Karpas-422 (cell line): ENCODE data around the gene SLC17A6. TPM values are rescaled to one million over a fixed set of nuclear protein-coding genes. Genes with fewer than 3 reads are reported as not detected.

Source experiments
- DNase-seq: peaks from one replicate; pipeline ENCODE4 v3.0.0-alpha.2; 2015
- H2AFZ ChIP-seq: fragments of 200-600 bp; sonication (generic); 2 replicates; pipeline ENCODE4 v1.6.1; 2014; ENCODE audit warnings: antibody characterized with exemption, low read length, mixed read lengths
- H3K27ac ChIP-seq: fragments of 200-600 bp; sonication (generic); 2 replicates; pipeline ENCODE4 v1.5.1; 2014; ENCODE audit warnings: mild to moderate bottlenecking, low read length, moderate library complexity
- H3K27me3 ChIP-seq: fragments of 200-600 bp; sonication (generic); 2 replicates; pipeline ENCODE4 v1.6.1; 2014; ENCODE audit warnings: low read length, mixed read lengths
- H3K36me3 ChIP-seq: fragments of 200-600 bp; sonication (generic); 2 replicates; pipeline ENCODE4 v1.6.1; 2014; ENCODE audit warnings: low read length, mixed read lengths; ENCODE audit not compliant: insufficient read depth
- H3K4me1 ChIP-seq: fragments of 200-600 bp; sonication (generic); 2 replicates; pipeline ENCODE4 v1.6.1; 2014; ENCODE audit warnings: mild to moderate bottlenecking, low read length, mixed read lengths
- H3K4me2 ChIP-seq: fragments of 200-600 bp; sonication (generic); 2 replicates; pipeline ENCODE4 v1.6.1; 2014; ENCODE audit warnings: low read length, low read depth, mild to moderate bottlenecking; ENCODE audit not compliant: poor library complexity, severe bottlenecking
- H3K4me3 ChIP-seq: fragments of 200-600 bp; sonication (generic); 2 replicates; pipeline ENCODE4 v1.5.1; 2014; ENCODE audit warnings: mild to moderate bottlenecking, antibody characterized with exemption, low read length, mixed read lengths
- H3K79me2 ChIP-seq: fragments of 200-600 bp; sonication (generic); 2 replicates; pipeline ENCODE4 v1.6.1; 2014; ENCODE audit warnings: mild to moderate bottlenecking, low read length, mixed read lengths
- H3K9ac ChIP-seq: fragments of 200-600 bp; sonication (generic); 2 replicates; pipeline ENCODE4 v1.6.0; 2014; ENCODE audit warnings: low read length
- H3K9me2 ChIP-seq: fragments of 200-600 bp; sonication (generic), shearing (Covaris generic); replicated peaks from 2 replicates; pipeline ENCODE4 v1.6.0; 2014; ENCODE audit warnings: mild to moderate bottlenecking, low read length, moderate library complexity; ENCODE audit not compliant: insufficient read depth
- H3K9me3 ChIP-seq: fragments of 300-700, 200-600 bp; sonication (generic); 2 replicates; pipeline ENCODE4 v1.6.1; 2014; ENCODE audit warnings: low read length, mixed read lengths
- H4K20me1 ChIP-seq: fragments of 200-600 bp; sonication (generic); 2 replicates; pipeline ENCODE4 v1.6.1; 2014; ENCODE audit warnings: mild to moderate bottlenecking, antibody characterized with exemption, low read length, low read depth; ENCODE audit not compliant: insufficient read depth
- total RNA-seq: library from RNA; depleted of rRNA; stranded (reverse); fragments of >200 nt; shearing (Covaris generic); gene quantifications from 2 replicates; pipeline ENCODE4 v1.2.3, GENCODE V29; 2014; ENCODE audit warnings: low replicate concordance

SLC17A6 gene
- total RNA-seq, 1 experiment from 2014 or later, result not detected

- Histone ChIP-seq H3K27ac (no peak overlapping the region), H3K4me2 (no peak overlapping the region), H3K9me3 (no peaks in the 10 kb centered on the region), H2AFZ (no peak overlapping the region), H3K4me3 (no peak overlapping the region), H3K79me2 (no peaks in the 10 kb centered on the region), H3K9me2 (no peaks in the 10 kb centered on the region), H3K9ac (no peak overlapping the region), H3K4me1 (no peaks in the 10 kb centered on the region), H3K36me3 (no peaks in the 10 kb centered on the region), H4K20me1 (no peaks in the 10 kb centered on the region), H3K27me3 (no peaks in the 10 kb centered on the region)
- DNase-seq, result no peak
Measured at GRCh38 chr11:22349491-22349890, 11.3 kb downstream of the SLC17A6 start.

GRCh38 chr11:22359295-22359694 lies 21.1 kb downstream of the SLC17A6 start:
- Histone ChIP-seq H2AFZ (no peak overlapping the region), H3K36me3 (no peaks in the 10 kb centered on the region), H3K4me2 (no peak overlapping the region), H3K9me3 (no peaks in the 10 kb centered on the region), H3K27ac (no peak overlapping the region), H3K9me2 (no peaks in the 10 kb centered on the region), H3K79me2 (no peaks in the 10 kb centered on the region), H3K4me1 (no peaks in the 10 kb centered on the region), H3K4me3 (no peak overlapping the region), H3K27me3 (0 out of 2 replicates have a peak, but pooled peaks cover 4% of the 10 kb centered on the region), H3K9ac (no peak overlapping the region), H4K20me1 (no peaks in the 10 kb centered on the region)
- no peak for DNase-seq

GRCh38 chr11:22371160-22371559 lies 33.0 kb downstream of the SLC17A6 start:
- Histone ChIP-seq H3K79me2 (no peaks in the 10 kb centered on the region), H3K27me3 (no peaks in the 10 kb centered on the region), H4K20me1 (no peaks in the 10 kb centered on the region), H3K4me3 (no peak overlapping the region), H3K9me2 (no peaks in the 10 kb centered on the region), H3K27ac (no peak overlapping the region), H2AFZ (no peak overlapping the region), H3K9me3 (no peaks in the 10 kb centered on the region), H3K36me3 (no peaks in the 10 kb centered on the region), H3K4me1 (no peaks in the 10 kb centered on the region), H3K4me2 (no peak overlapping the region), H3K9ac (no peak overlapping the region)
- no peak for DNase-seq

GRCh38 chr11:22387126-22387525 lies 48.9 kb downstream of the SLC17A6 start:
- no peak overlapping the region for H3K4me2 ChIP-seq
- no peak overlapping the region for H2AFZ ChIP-seq
- no peaks in the 10 kb centered on the region for H3K9me2 ChIP-seq

GRCh38 chr11:22389526-22390282 lies 51.5 kb downstream of the SLC17A6 start:
- Histone ChIP-seq H2AFZ (no peak overlapping the region), H3K27me3 (no peaks in the 10 kb centered on the region), H3K4me3 (no peak overlapping the region), H3K9me2 (no peaks in the 10 kb centered on the region), H3K9ac (no peak overlapping the region), H3K4me1 (no peaks in the 10 kb centered on the region), H3K36me3 (no peaks in the 10 kb centered on the region), H3K4me2 (no peak overlapping the region), H4K20me1 (no peaks in the 10 kb centered on the region), H3K27ac (no peak overlapping the region), H3K79me2 (no peaks in the 10 kb centered on the region), H3K9me3 (no peaks in the 10 kb centered on the region)
- DNase-seq, result no peak

More at GRCh38 chr11:22387126-22387525, 48.9 kb downstream of the SLC17A6 start:
- Histone ChIP-seq H3K4me1 (no peaks in the 10 kb centered on the region), H3K79me2 (no peaks in the 10 kb centered on the region), H3K9me3 (no peaks in the 10 kb centered on the region), H3K9ac (no peak overlapping the region), H3K27me3 (no peaks in the 10 kb centered on the region), H4K20me1 (no peaks in the 10 kb centered on the region), H3K27ac (no peak overlapping the region), H3K36me3 (no peaks in the 10 kb centered on the region), H3K4me3 (no peak overlapping the region)
- no peak for DNase-seq

- Histone ChIP-seq H3K4me3 (no peak overlapping the region), H3K9me2 (no peaks in the 10 kb centered on the region), H3K9me3 (no peaks in the 10 kb centered on the region), H3K9ac (no peak overlapping the region), H3K4me2 (no peak overlapping the region), H3K27me3 (no peaks in the 10 kb centered on the region), H3K36me3 (no peaks in the 10 kb centered on the region), H3K79me2 (no peaks in the 10 kb centered on the region), H3K27ac (no peak overlapping the region), H3K4me1 (no peaks in the 10 kb centered on the region), H2AFZ (no peak overlapping the region), H4K20me1 (no peaks in the 10 kb centered on the region)
- no peak for DNase-seq
Measured at GRCh38 chr11:22390283-22390655, 52.1 kb downstream of the SLC17A6 start.

GRCh38 chr11:22392561-22392960 lies 54.4 kb downstream of the SLC17A6 start:
- Histone ChIP-seq H3K79me2 (no peaks in the 10 kb centered on the region), H2AFZ (no peak overlapping the region), H3K27ac (no peak overlapping the region), H3K4me1 (no peaks in the 10 kb centered on the region), H3K27me3 (no peaks in the 10 kb centered on the region), H3K4me2 (no peak overlapping the region), H3K9ac (no peak overlapping the region), H3K9me2 (no peaks in the 10 kb centered on the region), H4K20me1 (no peaks in the 10 kb centered on the region), H3K9me3 (no peaks in the 10 kb centered on the region), H3K4me3 (no peak overlapping the region), H3K36me3 (no peaks in the 10 kb centered on the region)
- DNase-seq, result no peak

- Histone ChIP-seq H3K9ac (no peak overlapping the region), H3K36me3 (no peaks in the 10 kb centered on the region), H3K27me3 (no peaks in the 10 kb centered on the region), H4K20me1 (no peaks in the 10 kb centered on the region), H3K9me2 (no peaks in the 10 kb centered on the region), H3K27ac (no peak overlapping the region), H3K4me1 (no peaks in the 10 kb centered on the region), H3K79me2 (no peaks in the 10 kb centered on the region), H2AFZ (no peak overlapping the region), H3K4me3 (no peak overlapping the region), H3K4me2 (no peak overlapping the region), H3K9me3 (no peaks in the 10 kb centered on the region)
- no peak for DNase-seq
Measured at GRCh38 chr11:22405377-22405776, 67.2 kb downstream of the SLC17A6 start.
